ENCODE data around the gene MCAM.

Gene MCAM

GRCh38 chr11:119307219-119307618 is 9.7 kb downstream of the MCAM start:
- DNase-seq (ENCODE audit: low spot score): no peak

- no peak for DNase-seq (ENCODE audit: low spot score)
Measured at GRCh38 chr11:119306373-119306890, 10.5 kb downstream of the MCAM start.

GRCh38 chr11:119305556-119306372 is 11.2 kb downstream of the MCAM start:
- DNase-seq (ENCODE audit: low spot score): no peak

GRCh38 chr11:119303227-119303718 is 13.7 kb downstream of the MCAM start:
- no peak for DNase-seq (ENCODE audit: low spot score)

- no peak for DNase-seq (ENCODE audit: low spot score)
Measured at GRCh38 chr11:119300198-119300964, 16.5 kb downstream of the MCAM start.

GRCh38 chr11:119299416-119299815 is 17.5 kb downstream of the MCAM start:
- no peak for DNase-seq (ENCODE audit: low spot score)

GRCh38 chr11:119298726-119299125 is 18.2 kb downstream of the MCAM start:
- no peak for DNase-seq (ENCODE audit: low spot score)

- DNase-seq (ENCODE audit: low spot score): no peak
Measured at GRCh38 chr11:119297938-119298337, 19.0 kb downstream of the MCAM start.

GRCh38 chr11:119295178-119295577 is 21.8 kb downstream of the MCAM start:
- no peak for DNase-seq (ENCODE audit: low spot score)

GRCh38 chr11:119293461-119293860 is 23.5 kb downstream of the MCAM start:
- DNase-seq (ENCODE audit: low spot score): no peak

GRCh38 chr11:119290894-119291497 is 25.9 kb downstream of the MCAM start:
- no peak for DNase-seq (ENCODE audit: low spot score)

GRCh38 chr11:119288219-119288618 is 28.7 kb downstream of the MCAM start:
- DNase-seq (ENCODE audit: low spot score): no peak

GRCh38 chr11:119285431-119285830 is 31.5 kb downstream of the MCAM start:
- DNase-seq (ENCODE audit: low spot score): no peak

GRCh38 chr11:119284344-119285157 is 32.4 kb downstream of the MCAM start:
- peak; percentile 45 for DNase-seq (ENCODE audit: low spot score)

- DNase-seq (ENCODE audit: low spot score): no peak
Measured at GRCh38 chr11:119282495-119282894, 34.4 kb downstream of the MCAM start.

- DNase-seq (ENCODE audit: low spot score): no peak
Measured at GRCh38 chr11:119277660-119278059, 39.3 kb downstream of the MCAM start.

- no peak for DNase-seq (ENCODE audit: low spot score)
Measured at GRCh38 chr11:119273721-119274120, 43.2 kb downstream of the MCAM start.

- no peak for DNase-seq (ENCODE audit: low spot score)
Measured at GRCh38 chr11:119267645-119268044, 49.3 kb downstream of the MCAM start.

- DNase-seq (ENCODE audit: low spot score): no peak
Measured at GRCh38 chr11:119266517-119267255, 50.2 kb downstream of the MCAM start.

GRCh38 chr11:119266063-119266462 is 50.9 kb downstream of the MCAM start:
- DNase-seq (ENCODE audit: low spot score): no peak
